IMR-90 (cell line): Measurements from ENCODE around the gene POGK. TPM values are rescaled to one million over a fixed set of nuclear protein-coding genes. Genes with fewer than 3 reads are reported as not detected.

Source experiments
- ATAC-seq: fragments of 200-7000 bp; cut with Tn5 transposase; 2 replicates; pipeline ENCODE4 v1.9.1; 2020; ENCODE audit warnings: low read depth, mild to moderate bottlenecking, moderate library complexity
- BruUV-seq: library from RNA; stranded (reverse); fragments of 400-500 nt; replicated peaks from 2 replicates; lab custom pipeline; 2021; lab: Mats Ljungman, UMichigan
- CTCF ChIA-PET: fragments of 300-600 bp; formaldehyde crosslinking; extraction: SDS; loops from one replicate; lab custom pipeline; 2021; ENCODE audit warnings: antibody characterized with exemption; lab: Yijun Ruan, JAX
- POLR2A ChIA-PET: fragments of 300-600 bp; sonication (Branson Sonifier 250); formaldehyde crosslinking; loops from one replicate; lab custom pipeline; 2022; ENCODE audit warnings: antibody characterized with exemption; ENCODE audit not compliant: unreplicated experiment; lab: Charles Lee
- DNase-seq: peaks from one replicate; pipeline ENCODE4 v3.0.0; 2013
- H2AFZ ChIP-seq: replicated peaks from 2 replicates; pipeline ENCODE3; 2013; ENCODE audit warnings: low read length, mild to moderate bottlenecking; ENCODE audit not compliant: poor library complexity
- H2AK5ac ChIP-seq: 2 replicates; pipeline ENCODE4 v1.6.1; 2013; ENCODE audit warnings: low read depth, low read length, inconsistent platforms
- H2AK9ac ChIP-seq: replicated peaks from 2 replicates; pipeline ENCODE3; 2013; ENCODE audit warnings: mild to moderate bottlenecking, low read depth, low read length, moderate library complexity; ENCODE audit not compliant: poor library complexity
- H2BK120ac ChIP-seq: 2 replicates; pipeline ENCODE4 v1.6.1; 2013; ENCODE audit warnings: low read depth, low read length, inconsistent platforms
- H2BK15ac ChIP-seq: 3 replicates; pipeline ENCODE4 v1.6.1; 2013; ENCODE audit warnings: low read depth, low read length, inconsistent platforms
- H2BK20ac ChIP-seq: 2 replicates; pipeline ENCODE4 v1.6.1; 2013; ENCODE audit warnings: low read depth, mild to moderate bottlenecking, inconsistent platforms, low read length, moderate library complexity
- H2BK5ac ChIP-seq: 2 replicates; pipeline ENCODE4 v1.6.1; 2013; ENCODE audit warnings: mild to moderate bottlenecking, low read depth, low read length, inconsistent platforms; ENCODE audit not compliant: poor library complexity, severe bottlenecking
- H3K14ac ChIP-seq: replicated peaks from 2 replicates; pipeline ENCODE4 v1.6.1; 2013; ENCODE audit warnings: low read depth, low read length, inconsistent platforms
- H3K18ac ChIP-seq: 2 replicates; pipeline ENCODE4 v1.6.1; 2013; ENCODE audit warnings: low read depth, low read length, control low read depth
- H3K23ac ChIP-seq: 2 replicates; pipeline ENCODE4 v1.6.1; 2013; ENCODE audit warnings: low read depth, low read length, inconsistent platforms
- H3K27ac ChIP-seq: 2 replicates; pipeline ENCODE4 v1.5.1; 2013; ENCODE audit warnings: mild to moderate bottlenecking, control low read depth, low read length; ENCODE audit not compliant: insufficient read depth
- H3K27me3 ChIP-seq: 2 replicates; pipeline ENCODE4 v1.6.1; 2013; ENCODE audit warnings: low read length; ENCODE audit not compliant: control insufficient read depth, insufficient read depth
- H3K36me3 ChIP-seq: 2 replicates; pipeline ENCODE4 v1.6.1; 2013; ENCODE audit warnings: low read length, mixed read lengths; ENCODE audit not compliant: control insufficient read depth, insufficient read depth
- H3K4ac ChIP-seq: 2 replicates; pipeline ENCODE4 v1.6.1; 2013; ENCODE audit warnings: low read depth, low read length, inconsistent platforms
- H3K4me1 ChIP-seq: 2 replicates; pipeline ENCODE4 v1.6.1; 2013; ENCODE audit warnings: low read length, mixed read lengths; ENCODE audit not compliant: control insufficient read depth, insufficient read depth
- H3K4me2 ChIP-seq: 2 replicates; pipeline ENCODE4 v1.6.1; 2013; ENCODE audit warnings: low read depth, mild to moderate bottlenecking, control low read depth, low read length, moderate library complexity
- H3K4me3 ChIP-seq: 2 replicates; pipeline ENCODE4 v1.5.1; 2013; ENCODE audit warnings: low read depth, mild to moderate bottlenecking, control low read depth, low read length, moderate library complexity; ENCODE audit not compliant: insufficient read depth
- H3K56ac ChIP-seq: 2 replicates; pipeline ENCODE4 v1.6.1; 2013; ENCODE audit warnings: low read length, inconsistent platforms; ENCODE audit not compliant: insufficient read depth; ENCODE audit errors: extremely low read depth
- H3K79me1 ChIP-seq, 2 experiments: 2 replicates each; pipeline ENCODE4 v1.6.1; 2013; ENCODE audit warnings: low read length in 2 of 2, inconsistent platforms in 1 of 2, low read depth in 1 of 2
- H3K9ac ChIP-seq: 2 replicates; pipeline ENCODE4 v1.6.1; 2013; ENCODE audit warnings: low read depth, low read length, control low read depth
- H3K9me1 ChIP-seq: 2 replicates; pipeline ENCODE4 v1.6.1; 2013; ENCODE audit warnings: low read length, inconsistent platforms; ENCODE audit not compliant: insufficient read depth
- H3K9me3 ChIP-seq: 2 replicates; pipeline ENCODE4 v1.6.1; 2013; ENCODE audit warnings: low read length; ENCODE audit not compliant: control insufficient read depth, insufficient read depth
- H4K20me1 ChIP-seq: 2 replicates; pipeline ENCODE4 v1.6.1; 2013; ENCODE audit warnings: low read length, inconsistent platforms; ENCODE audit not compliant: insufficient read depth
- H4K5ac ChIP-seq: 2 replicates; pipeline ENCODE4 v1.6.1; 2013; ENCODE audit warnings: mild to moderate bottlenecking, low read depth, low read length, control low read depth
- H4K8ac ChIP-seq, 2 experiments: 2 replicates each; pipeline ENCODE4 v1.6.1; 2013; ENCODE audit warnings: low read depth in 2 of 2, low read length in 2 of 2, control low read depth in 1 of 2, inconsistent platforms in 1 of 2
- H4K91ac ChIP-seq: 2 replicates; pipeline ENCODE4 v1.6.1; 2013; ENCODE audit warnings: low read depth, low read length, inconsistent platforms; ENCODE audit not compliant: insufficient read depth
- BHLHE40 ChIP-seq: fragments of 150-350 bp; IDR thresholded peaks from 2 replicates; pipeline ENCODE4 v1.6.1; 2016; ENCODE audit warnings: mild to moderate bottlenecking, low read depth, low read length
- CEBPB ChIP-seq: IDR thresholded peaks from 2 replicates; pipeline ENCODE4 v1.6.1; 2012; ENCODE audit warnings: low read depth, low read length, improper control_type of control experiment
- CHD1 ChIP-seq: IDR thresholded peaks from 2 replicates; pipeline ENCODE4 v1.6.1; 2012; ENCODE audit warnings: low read depth, low read length, improper control_type of control experiment
- FOS ChIP-seq: fragments of 150-350 bp; IDR thresholded peaks from 2 replicates; pipeline ENCODE4 v1.6.1; 2016; ENCODE audit warnings: low read depth, low read length
- MAFK ChIP-seq: IDR thresholded peaks from 2 replicates; pipeline ENCODE4 v1.6.1; 2012; ENCODE audit warnings: low read depth, low read length, improper control_type of control experiment
- MAZ ChIP-seq: IDR thresholded peaks from 2 replicates; pipeline ENCODE4 v1.6.1; 2012; ENCODE audit warnings: low read depth, mild to moderate bottlenecking, low read length, improper control_type of control experiment, moderate library complexity, borderline replicate concordance
- MXI1 ChIP-seq: IDR thresholded peaks from 2 replicates; pipeline ENCODE4 v1.6.1; 2012; ENCODE audit warnings: low read depth, mild to moderate bottlenecking, low read length, moderate library complexity, borderline replicate concordance
- NFE2L2 ChIP-seq: fragments of 150-350 bp; IDR thresholded peaks from 2 replicates; pipeline ENCODE4 v1.6.1; 2016; ENCODE audit warnings: low read depth, mild to moderate bottlenecking, low read length
- POLR2A ChIP-seq: IDR thresholded peaks from 2 replicates; pipeline ENCODE4 v1.6.1; 2012; ENCODE audit warnings: mild to moderate bottlenecking, low read depth, low read length
- RAD21 ChIP-seq: IDR thresholded peaks from 2 replicates; pipeline ENCODE4 v1.6.1; 2012; ENCODE audit warnings: low read length, improper control_type of control experiment
- RCOR1 ChIP-seq: IDR thresholded peaks from 2 replicates; pipeline ENCODE4 v1.6.1; 2012; ENCODE audit warnings: mild to moderate bottlenecking, low read length, improper control_type of control experiment; ENCODE audit not compliant: insufficient replicate concordance
- RFX5 ChIP-seq: IDR thresholded peaks from 2 replicates; pipeline ENCODE4 v1.8.0; 2012; ENCODE audit warnings: low read depth, mild to moderate bottlenecking, low read length, moderate library complexity
- SMC3 ChIP-seq: fragments of 150-350 bp; IDR thresholded peaks from 2 replicates; pipeline ENCODE4 v1.6.1; 2016; ENCODE audit warnings: low read depth, mild to moderate bottlenecking, antibody characterized with exemption, low read length, moderate library complexity
- USF2 ChIP-seq: fragments of 150-350 bp; IDR thresholded peaks from 2 replicates; pipeline ENCODE4 v1.6.1; 2017; ENCODE audit warnings: mild to moderate bottlenecking, antibody characterized with exemption, low read length, low read depth
- WGBS, 2 experiments: methylation state at CpG; one replicate each; pipeline versions ENCODE4 v1.1.5 to v1.1.7; 2013; ENCODE audit warnings: missing lambda C conversion rate in 2 of 2; ENCODE audit not compliant: insufficient read length in 1 of 2; ENCODE audit errors: extremely low coverage in 2 of 2; 5-methylcytosine and 5-hydroxymethylcytosine counted together
- dilution Hi-C: fragments of 300-500 bp; cut with HindIII; formaldehyde crosslinking; loops from one replicate; pipeline ENCODE4 v1.14.3; 2018; ENCODE audit warnings: low sequenced_read_pairs; ENCODE audit not compliant: unreplicated experiment
- in situ Hi-C: fragments of 300-500 bp; cut with MboI; formaldehyde crosslinking; loops from 3 replicates; pipeline ENCODE4 v1.14.3; 2019; ENCODE audit warnings: low sequenced_read_pairs, inconsistent platforms, mixed read lengths
- intact Hi-C: fragments of 100-400 bp; cut with micrococcal nuclease; formaldehyde crosslinking; loops from 2 replicates; pipeline ENCODE4 v1.10.0; 2022
- polyA plus RNA-seq, 3 experiments: library from polyadenylated mRNA; depleted of rRNA; stranded (reverse); fragments of >200 nt; gene quantifications; 2 replicates each; pipeline ENCODE4 v1.2.3, GENCODE V29; 2012; ENCODE audit warnings: low replicate concordance in 1 of 3
- total RNA-seq: library from RNA; depleted of rRNA; stranded (reverse); fragments of >200 nt; gene quantifications from 2 replicates; pipeline ENCODE4 v1.2.3, GENCODE V29; 2012
- TF ChIP-seq, protein P1 (sequence below): fragments of 150-350 bp; IDR thresholded peaks from 2 replicates; pipeline ENCODE4 v1.6.1; 2016; ENCODE audit warnings: low read depth, mild to moderate bottlenecking, low read length, moderate library complexity, borderline replicate concordance
- TF ChIP-seq, protein P2 (sequence below): conservative IDR thresholded peaks from 2 replicates; pipeline ENCODE4 v1.5.1; 2012; ENCODE audit warnings: mild to moderate bottlenecking, low read depth, low read length, improper control_type of control experiment

The POGK gene
- total and polyA plus RNA-seq, 2 of the 4 experiments (the other 2 are of a cell fraction), result 11.3 to 25.6 TPM

DNA sequence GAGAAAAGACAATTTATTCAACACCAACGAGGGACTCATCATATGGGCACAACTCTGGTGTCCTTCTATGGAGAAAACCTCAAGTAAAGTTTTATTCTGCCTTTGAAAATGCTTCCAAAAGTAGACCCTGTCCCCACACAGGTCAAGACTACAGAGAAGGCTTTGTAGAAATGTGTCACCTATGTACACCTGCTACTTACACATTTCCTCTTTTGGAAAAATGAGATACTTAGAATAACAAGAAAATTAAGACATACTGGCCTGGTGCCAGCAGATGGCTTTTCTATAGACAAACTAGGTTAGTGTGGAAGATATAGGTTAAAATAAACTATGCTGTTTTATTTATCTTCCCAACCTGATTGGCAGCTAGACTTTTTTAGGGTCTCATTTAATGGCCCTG lies 13.6 kb downstream of the POGK start:
- Histone ChIP-seq H3K9me1 (peaks cover 6% of the 10 kb centered on the region; the same call in 1 of the 2 replicates), H3K36me3 (peaks cover 41% of the 10 kb centered on the region), H3K14ac (no peak overlapping the region), H3K27me3 (no peaks in the 10 kb centered on the region), H2BK20ac (no peak overlapping the region), H2BK5ac (no peak overlapping the region), H3K4ac (no peak overlapping the region), H3K9me3 (no peaks in the 10 kb centered on the region), H3K4me3 (no peak overlapping the region), H3K56ac (no peak overlapping the region), H3K9ac (no peak overlapping the region), H2BK15ac (no peak overlapping the region), H4K8ac (no peak overlapping the region), H4K5ac (no peak overlapping the region), H4K91ac (no peak overlapping the region), H4K20me1 (no peaks in the 10 kb centered on the region), H3K79me1 (peaks cover 22% of the 10 kb centered on the region in 2 experiments), H3K4me2 (no peak overlapping the region), H3K23ac (no peak overlapping the region), H2AFZ (no peak overlapping the region), H2BK120ac (no peak overlapping the region), H3K18ac (no peak overlapping the region), H3K27ac (no peak overlapping the region), H2AK5ac (no peak overlapping the region), H3K4me1 (no peaks in the 10 kb centered on the region), H2AK9ac (no peak overlapping the region)
- in situ Hi-C loops, result no loop called here
- intact Hi-C loops, result no loop called here
- dilution Hi-C loops, result no loop called here
- TF ChIP-seq USF2, result no peak
- TF ChIP-seq CHD1, result no peak
- TF ChIP-seq RAD21, result no peak
- no peak for TF ChIP-seq RCOR1
- no peak for TF ChIP-seq POLR2A
- TF ChIP-seq, protein P1, sequence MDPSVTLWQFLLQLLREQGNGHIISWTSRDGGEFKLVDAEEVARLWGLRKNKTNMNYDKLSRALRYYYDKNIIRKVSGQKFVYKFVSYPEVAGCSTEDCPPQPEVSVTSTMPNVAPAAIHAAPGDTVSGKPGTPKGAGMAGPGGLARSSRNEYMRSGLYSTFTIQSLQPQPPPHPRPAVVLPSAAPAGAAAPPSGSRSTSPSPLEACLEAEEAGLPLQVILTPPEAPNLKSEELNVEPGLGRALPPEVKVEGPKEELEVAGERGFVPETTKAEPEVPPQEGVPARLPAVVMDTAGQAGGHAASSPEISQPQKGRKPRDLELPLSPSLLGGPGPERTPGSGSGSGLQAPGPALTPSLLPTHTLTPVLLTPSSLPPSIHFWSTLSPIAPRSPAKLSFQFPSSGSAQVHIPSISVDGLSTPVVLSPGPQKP, result no peak
- no peak for TF ChIP-seq MXI1
- TF ChIP-seq SMC3, result no peak
- TF ChIP-seq, protein P2, sequence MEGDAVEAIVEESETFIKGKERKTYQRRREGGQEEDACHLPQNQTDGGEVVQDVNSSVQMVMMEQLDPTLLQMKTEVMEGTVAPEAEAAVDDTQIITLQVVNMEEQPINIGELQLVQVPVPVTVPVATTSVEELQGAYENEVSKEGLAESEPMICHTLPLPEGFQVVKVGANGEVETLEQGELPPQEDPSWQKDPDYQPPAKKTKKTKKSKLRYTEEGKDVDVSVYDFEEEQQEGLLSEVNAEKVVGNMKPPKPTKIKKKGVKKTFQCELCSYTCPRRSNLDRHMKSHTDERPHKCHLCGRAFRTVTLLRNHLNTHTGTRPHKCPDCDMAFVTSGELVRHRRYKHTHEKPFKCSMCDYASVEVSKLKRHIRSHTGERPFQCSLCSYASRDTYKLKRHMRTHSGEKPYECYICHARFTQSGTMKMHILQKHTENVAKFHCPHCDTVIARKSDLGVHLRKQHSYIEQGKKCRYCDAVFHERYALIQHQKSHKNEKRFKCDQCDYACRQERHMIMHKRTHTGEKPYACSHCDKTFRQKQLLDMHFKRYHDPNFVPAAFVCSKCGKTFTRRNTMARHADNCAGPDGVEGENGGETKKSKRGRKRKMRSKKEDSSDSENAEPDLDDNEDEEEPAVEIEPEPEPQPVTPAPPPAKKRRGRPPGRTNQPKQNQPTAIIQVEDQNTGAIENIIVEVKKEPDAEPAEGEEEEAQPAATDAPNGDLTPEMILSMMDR, result no peak
- no peak for TF ChIP-seq MAFK
- TF ChIP-seq RFX5, result no peak
- TF ChIP-seq MAZ, result no peak
- TF ChIP-seq CEBPB, result no peak
- no peak for TF ChIP-seq FOS
- no peak for TF ChIP-seq BHLHE40
- no peak for TF ChIP-seq NFE2L2
- no TSS peak for BruUV-seq
- POLR2A ChIA-PET, result no interaction called here
- no CpG with 5 or more reads among the region's 1 CpG for WGBS, 2 experiments
- CTCF ChIA-PET, result no interaction called here
- no peak for ATAC-seq
- no peak for DNase-seq
